Epithelial cell of proximal tubule (primary cell): ENCODE measurements around the gene MRPS31. TPM values are rescaled to one million over a fixed set of nuclear protein-coding genes. Genes with fewer than 3 reads are reported as not detected.

ENCODE experiments used
- DNase-seq: peaks from one replicate; pipeline ENCODE4 v3.0.0-alpha.2; 2011; ENCODE audit warnings: low read depth
- H3K4me3 ChIP-seq: 2 replicates; pipeline ENCODE4 v1.5.1; 2011; ENCODE audit warnings: low read depth, mild to moderate bottlenecking, low read length
- total RNA-seq: library from RNA; depleted of rRNA; stranded (reverse); fragments of >200 nt; gene quantifications from 2 replicates; pipeline ENCODE4 v1.2.3, GENCODE V29; 2015
- TF ChIP-seq, protein P1 (sequence below): conservative IDR thresholded peaks from 2 replicates; pipeline ENCODE4 v1.5.1; 2012; ENCODE audit warnings: low read depth, mild to moderate bottlenecking, low read length

MRPS31 gene
- 22.9 and 23.7 TPM in 2 replicates for total RNA-seq

DNA sequence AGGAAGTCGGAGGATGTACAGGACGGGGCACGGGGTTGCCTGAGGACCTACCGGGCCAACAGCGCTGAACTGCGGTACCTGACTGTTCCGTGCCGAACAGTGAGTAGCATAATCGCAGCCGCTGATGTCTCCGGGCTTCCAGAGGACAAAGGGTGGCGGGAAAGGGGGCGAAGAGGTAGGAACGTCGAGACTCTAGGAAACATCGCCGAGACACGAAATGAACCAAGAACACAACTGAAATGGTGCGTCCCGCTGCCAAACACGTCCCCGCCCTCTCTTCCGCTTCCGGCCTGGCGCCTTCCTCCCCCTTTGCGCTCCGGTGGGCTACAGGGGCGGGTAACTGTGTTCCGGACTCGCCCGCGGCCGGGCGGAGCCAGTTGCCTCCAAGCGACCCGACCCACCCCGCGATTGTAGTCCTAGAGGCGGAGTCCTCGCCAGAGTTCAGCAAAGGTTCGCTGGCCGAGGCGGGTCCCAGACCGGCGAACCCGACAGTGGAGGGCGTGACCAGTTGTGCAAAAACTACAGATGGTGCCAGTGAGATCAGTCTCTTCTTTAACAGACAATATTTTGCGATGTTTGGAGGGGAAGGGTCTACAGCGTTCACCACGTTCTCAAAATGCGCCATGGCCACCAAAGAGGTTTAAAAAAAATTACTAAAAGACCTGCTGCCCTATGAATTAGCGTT, at the start of gene MRPS31:
Gene MRPS31 (minus strand): TSS at position 257 of the 685 bp plus-strand sequence. CDS start 54 bp downstream, at position 203.
- TF ChIP-seq, protein P1, sequence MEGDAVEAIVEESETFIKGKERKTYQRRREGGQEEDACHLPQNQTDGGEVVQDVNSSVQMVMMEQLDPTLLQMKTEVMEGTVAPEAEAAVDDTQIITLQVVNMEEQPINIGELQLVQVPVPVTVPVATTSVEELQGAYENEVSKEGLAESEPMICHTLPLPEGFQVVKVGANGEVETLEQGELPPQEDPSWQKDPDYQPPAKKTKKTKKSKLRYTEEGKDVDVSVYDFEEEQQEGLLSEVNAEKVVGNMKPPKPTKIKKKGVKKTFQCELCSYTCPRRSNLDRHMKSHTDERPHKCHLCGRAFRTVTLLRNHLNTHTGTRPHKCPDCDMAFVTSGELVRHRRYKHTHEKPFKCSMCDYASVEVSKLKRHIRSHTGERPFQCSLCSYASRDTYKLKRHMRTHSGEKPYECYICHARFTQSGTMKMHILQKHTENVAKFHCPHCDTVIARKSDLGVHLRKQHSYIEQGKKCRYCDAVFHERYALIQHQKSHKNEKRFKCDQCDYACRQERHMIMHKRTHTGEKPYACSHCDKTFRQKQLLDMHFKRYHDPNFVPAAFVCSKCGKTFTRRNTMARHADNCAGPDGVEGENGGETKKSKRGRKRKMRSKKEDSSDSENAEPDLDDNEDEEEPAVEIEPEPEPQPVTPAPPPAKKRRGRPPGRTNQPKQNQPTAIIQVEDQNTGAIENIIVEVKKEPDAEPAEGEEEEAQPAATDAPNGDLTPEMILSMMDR = no peak
- H3K4me3 ChIP-seq = peak within 1 kb of the TSS; percentile 93
- DNase-seq = peak; percentile 53

DNA sequence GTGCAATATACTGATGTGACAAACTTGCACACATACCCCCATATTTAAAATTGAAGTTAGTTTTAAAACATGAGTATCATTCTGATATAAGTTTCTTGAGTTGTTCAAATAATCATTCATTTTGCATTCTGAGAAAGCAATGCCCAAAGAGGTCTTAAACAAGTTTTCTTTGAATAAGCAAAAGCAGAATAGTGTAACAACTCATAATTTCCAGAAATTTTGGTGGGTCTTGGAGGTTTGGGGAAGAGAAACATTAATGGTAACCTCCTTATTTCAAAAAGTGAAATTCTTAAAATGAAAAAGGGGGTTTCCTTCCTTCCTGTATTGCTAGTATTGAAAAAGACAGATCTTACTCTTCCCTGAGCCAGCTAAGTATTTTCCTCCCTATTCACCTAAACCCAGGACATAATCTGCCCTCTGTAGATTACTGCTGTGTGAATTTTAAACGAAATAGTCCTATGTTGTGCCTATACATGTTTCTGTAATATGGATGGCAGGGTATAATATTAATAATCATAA, 48.9 kb upstream of the MRPS31 start:
- H3K4me3 ChIP-seq = no peak overlapping the region
- no peak for DNase-seq
- TF ChIP-seq, protein P1 = no peak

DNA sequence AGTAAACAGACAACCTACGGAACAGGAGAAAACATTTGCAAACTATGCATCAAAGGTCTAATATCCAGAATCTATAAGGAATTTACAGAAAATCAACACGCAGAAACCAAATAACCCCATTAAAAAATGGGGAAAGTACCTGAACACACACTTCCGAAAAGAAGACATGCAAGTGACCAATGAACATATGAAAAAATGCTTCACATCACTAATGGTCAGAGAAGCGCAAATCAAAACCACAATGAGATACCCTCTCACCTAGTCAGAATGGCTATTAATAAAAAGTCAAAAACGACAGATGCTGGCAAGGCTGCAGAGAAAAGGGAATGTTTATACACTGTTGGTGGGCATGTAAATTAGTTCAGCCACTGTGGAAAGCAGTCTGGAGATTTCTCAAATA, 47.9 kb upstream of the MRPS31 start:
- DNase-seq = no peak
- TF ChIP-seq, protein P1 = no peak

DNA sequence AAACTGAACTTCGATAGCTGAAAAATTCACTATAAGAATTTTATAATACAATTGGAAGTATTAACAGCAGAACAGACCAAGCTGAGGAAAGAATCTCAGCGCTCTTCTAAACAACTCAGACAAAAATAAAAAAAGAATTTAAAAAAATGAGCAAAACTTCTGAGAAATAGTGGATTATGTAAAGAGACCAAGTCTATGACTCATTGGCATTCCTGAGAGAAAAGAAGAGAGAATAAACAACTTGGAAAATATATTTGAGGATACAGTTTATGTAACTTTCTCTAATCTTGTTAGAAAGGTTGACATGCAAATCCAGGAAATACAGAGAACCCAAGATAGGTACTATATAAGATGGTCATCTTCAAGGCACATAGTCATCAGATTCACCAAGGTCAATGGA, 43.8 kb upstream of the MRPS31 start:
- no peak overlapping the region for H3K4me3 ChIP-seq
- TF ChIP-seq, protein P1 = no peak
- DNase-seq = no peak

More for the DNA sequence above, 47.9 kb upstream of the MRPS31 start:
- no peak overlapping the region for H3K4me3 ChIP-seq

DNA sequence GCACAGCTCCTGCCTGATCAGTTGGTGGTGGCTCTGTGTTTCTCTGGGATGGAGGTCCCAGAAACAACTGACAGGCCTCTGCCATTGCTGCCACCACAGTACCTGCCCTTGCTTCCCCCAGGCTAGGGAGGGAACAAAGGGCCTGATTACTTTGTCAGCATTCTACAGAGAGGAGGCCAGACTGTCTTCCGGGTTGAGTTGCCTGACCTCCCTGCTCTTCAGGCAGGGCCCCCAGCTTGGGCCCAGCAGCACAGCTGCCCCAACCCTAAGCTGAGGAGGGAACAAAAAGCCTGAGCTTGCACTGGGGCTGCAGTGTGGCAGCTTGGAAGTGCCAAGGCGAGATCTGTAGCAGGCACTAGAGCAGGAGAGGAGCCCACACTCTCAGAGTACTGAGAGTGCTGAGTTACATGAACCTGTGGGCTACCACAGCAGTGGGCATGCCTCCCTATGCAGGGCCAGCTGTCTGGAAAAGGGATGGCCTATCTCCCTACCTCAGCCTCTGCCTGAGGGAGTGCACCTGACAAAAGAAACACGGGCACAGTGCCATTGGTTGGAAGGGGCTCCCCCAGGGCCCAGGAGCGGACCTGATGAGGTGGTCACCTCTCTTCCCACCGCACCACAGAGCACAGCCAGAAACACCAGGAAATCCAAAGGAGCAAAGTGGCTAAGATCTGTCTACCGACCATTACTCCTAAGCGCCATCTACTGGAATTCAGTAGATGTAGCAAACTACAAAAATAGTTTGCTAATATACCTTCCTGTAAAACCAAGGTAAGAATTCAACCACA, 42.9 kb upstream of the MRPS31 start:
- TF ChIP-seq, protein P1 = peak; percentile 68
- no peak for DNase-seq
- no peak overlapping the region for H3K4me3 ChIP-seq

DNA sequence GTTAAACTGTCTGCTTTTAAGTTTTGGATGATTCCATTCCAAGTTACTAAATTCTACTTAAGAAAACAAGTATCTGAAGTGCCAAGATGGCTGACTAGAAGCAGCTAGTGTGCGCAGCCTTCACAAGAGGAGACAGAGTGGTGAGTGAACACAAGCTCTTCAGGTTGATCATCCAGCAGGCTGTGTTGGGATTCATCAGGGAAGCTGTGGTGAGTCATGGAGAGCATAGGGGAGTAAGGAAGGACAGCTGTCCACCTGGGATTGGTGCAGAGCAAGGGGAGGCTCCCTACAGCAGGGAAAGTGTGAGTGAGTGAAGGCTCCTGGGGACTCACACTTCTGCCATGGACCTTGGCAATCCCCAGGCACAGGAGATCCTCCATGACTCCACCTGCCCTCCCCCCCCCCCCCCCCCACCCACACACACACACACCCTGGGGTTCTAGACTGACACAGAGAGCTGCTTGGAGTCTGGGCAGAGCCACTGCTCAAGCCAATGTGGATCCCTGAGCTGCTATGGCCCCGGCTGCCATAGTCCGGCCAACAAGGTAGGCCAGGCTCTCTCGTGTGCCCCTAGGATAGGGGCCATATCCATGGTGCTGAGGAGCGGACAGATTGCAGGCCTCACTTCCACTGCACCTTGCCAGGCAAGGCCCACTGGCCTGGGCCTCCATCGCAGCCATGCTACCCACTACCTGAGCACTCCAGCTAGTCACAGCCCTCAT, 41.9 kb upstream of the MRPS31 start:
- H3K4me3 ChIP-seq = no peak overlapping the region
- TF ChIP-seq, protein P1 = no peak
- DNase-seq = peak; percentile 64
